GM21381 (cell line): Measurements from ENCODE around the gene LGR4.

Source experiments
- ATAC-seq: cut with Tn5 transposase; IDR thresholded peaks from one replicate; pipeline ENCODE4 v1.9.1; 2021; ENCODE audit warnings: mild to moderate bottlenecking, moderate library complexity; ENCODE audit not compliant: unreplicated experiment

LGR4 gene

GRCh38 chr11:27485930-27486773, 13.6 kb upstream of the LGR4 start:
- peak; percentile 59 for ATAC-seq

GRCh38 chr11:27482793-27483192, 10.2 kb upstream of the LGR4 start:
- ATAC-seq, result no peak

GRCh38 chr11:27481992-27482391, 9.4 kb upstream of the LGR4 start:
- ATAC-seq, result no peak

- ATAC-seq, result no peak
These were observed 5.2 kb upstream of the LGR4 start for GRCh38 chr11:27477831-27478230.

- no peak for ATAC-seq
These were observed 4.7 kb upstream of the LGR4 start for GRCh38 chr11:27477243-27477642.

GRCh38 chr11:27475622-27476021, 3.0 kb upstream of the LGR4 start:
- ATAC-seq, result no peak

GRCh38 chr11:27473017-27473406, 422 bp upstream of the LGR4 start:
- no peak for ATAC-seq

GRCh38 chr11:27471589-27472397, 797 bp downstream of the LGR4 start:
- ATAC-seq, result peak; percentile 46

- no peak for ATAC-seq
These were observed 1.6 kb downstream of the LGR4 start for GRCh38 chr11:27470826-27471588.

GRCh38 chr11:27470166-27470565, 2.4 kb downstream of the LGR4 start:
- no peak for ATAC-seq

GRCh38 chr11:27468995-27469695, 3.4 kb downstream of the LGR4 start:
- ATAC-seq, result no peak

- ATAC-seq, result no peak
These were observed 4.2 kb downstream of the LGR4 start for GRCh38 chr11:27468209-27468994.

GRCh38 chr11:27467181-27467913, 5.2 kb downstream of the LGR4 start:
- ATAC-seq, result no peak

- no peak for ATAC-seq
These were observed 6.2 kb downstream of the LGR4 start for GRCh38 chr11:27466363-27466762.

GRCh38 chr11:27465629-27466028, 7.0 kb downstream of the LGR4 start:
- ATAC-seq, result no peak

GRCh38 chr11:27464909-27465308, 7.7 kb downstream of the LGR4 start:
- ATAC-seq, result no peak

GRCh38 chr11:27464289-27464696, 8.3 kb downstream of the LGR4 start:
- ATAC-seq, result no peak

- no peak for ATAC-seq
These were observed 10.0 kb downstream of the LGR4 start for GRCh38 chr11:27462543-27462942.
